HepG2 (cell line): Measurements from ENCODE around the gene MPZ. TPM values are rescaled to one million over a fixed set of nuclear protein-coding genes. Genes with fewer than 3 reads are reported as not detected.

Experiments
- ATAC-seq: fragments of 200-7000 bp; cut with Tn5 transposase; 3 replicates; pipeline ENCODE4 v1.9.1; 2020; ENCODE audit warnings: mild to moderate bottlenecking, moderate library complexity
- BruUV-seq: library from RNA; stranded (reverse); fragments of 400-500 nt; replicated peaks from 2 replicates; lab custom pipeline; 2021; lab: Mats Ljungman, UMichigan
- CTCF ChIA-PET: fragments of 300-600 bp; formaldehyde crosslinking; extraction: SDS; loops from one replicate; lab custom pipeline; 2021; ENCODE audit warnings: low total read pairs, inconsistent platforms, low intra/inter-chr PET ratio; lab: Yijun Ruan, JAX
- POLR2A ChIA-PET: fragments of 350-600 bp; sonication (Branson Sonifier 250); formaldehyde crosslinking; loops from one replicate; lab custom pipeline; 2020; ENCODE audit warnings: antibody characterized with exemption, inconsistent platforms; lab: Yijun Ruan, JAX
- DNase-seq: peaks from one replicate; pipeline ENCODE4 v3.0.0-alpha.2; 2015; ENCODE audit warnings: low spot score
- FAIRE-seq: peaks from 3 replicates; lab custom pipeline; 2011; peaks lifted over from hg19 to GRCh38; lab: Jason Lieb, UNC
- H2AFZ ChIP-seq: one replicate; pipeline ENCODE4 v1.6.1; 2011; ENCODE audit warnings: low read length, inconsistent platforms
- H3K27ac ChIP-seq: fragments of 300-600 bp; 3 replicates; pipeline ENCODE4 v1.8.0; 2011; ENCODE audit warnings: mixed run types, mild to moderate bottlenecking, mixed read lengths, low read length, inconsistent platforms; ENCODE audit not compliant: insufficient read depth; ENCODE audit errors: extremely low read length
- H3K27me3 ChIP-seq, 2 experiments: fragments of 200-600 bp in 1 of 2; 2 replicates in 1 of 2; 3 replicates in 1 of 2; pipeline versions ENCODE4 v1.6.0 to v1.8.0; 2011; ENCODE audit warnings: low read length in 2 of 2, mild to moderate bottlenecking in 2 of 2, moderate library complexity in 2 of 2, inconsistent platforms in 1 of 2; ENCODE audit not compliant: insufficient read depth in 2 of 2, control insufficient read depth in 1 of 2
- H3K36me3 ChIP-seq, 2 experiments: fragments of 200-600 bp in 1 of 2; replicated peaks in 1 of 2; 2 replicates in 1 of 2; 3 replicates in 1 of 2; pipeline versions ENCODE4 v1.5.1 to v1.8.0; 2011; ENCODE audit warnings: low read length in 2 of 2, inconsistent platforms in 1 of 2; ENCODE audit not compliant: insufficient read depth in 2 of 2, control insufficient read depth in 1 of 2
- H3K4me1 ChIP-seq: 2 replicates; pipeline ENCODE4 v1.5.1; 2012; ENCODE audit warnings: low read length, inconsistent platforms; ENCODE audit not compliant: insufficient read depth
- H3K4me2 ChIP-seq: 2 replicates; pipeline ENCODE4 v1.6.0; 2011; ENCODE audit warnings: low read depth, low read length, inconsistent platforms
- H3K4me3 ChIP-seq, 3 experiments: fragments of 200-600 bp in 1 of 3; sonication (generic), shearing (Covaris generic) in 1 of 3; replicated peaks in 1 of 3; 2 replicates each; pipeline ENCODE4 v1.5.1; 2011 to 2016; ENCODE audit warnings: low read length in 3 of 3, inconsistent platforms in 2 of 3, low read depth in 2 of 3, mild to moderate bottlenecking in 2 of 3, control low read depth in 1 of 3, mixed read lengths in 1 of 3; ENCODE audit not compliant: insufficient read depth in 1 of 3
- H3K79me2 ChIP-seq: one replicate; pipeline ENCODE4 v1.6.1; 2011; ENCODE audit warnings: low read length, inconsistent platforms; ENCODE audit not compliant: insufficient read depth
- H3K9ac ChIP-seq: 2 replicates; pipeline ENCODE4 v1.6.0; 2011; ENCODE audit warnings: mild to moderate bottlenecking, low read depth, low read length, inconsistent platforms; ENCODE audit not compliant: insufficient read depth
- H3K9me3 ChIP-seq: 2 replicates; pipeline ENCODE4 v1.5.1; 2012; ENCODE audit warnings: mild to moderate bottlenecking, low read length
- H4K20me1 ChIP-seq: 2 replicates; pipeline ENCODE4 v1.6.0; 2011; ENCODE audit warnings: inconsistent platforms, mild to moderate bottlenecking, low read length, moderate library complexity; ENCODE audit not compliant: insufficient read depth
- ARNTL ChIP-seq: sonication (generic); formaldehyde crosslinking; IDR thresholded peaks from 2 replicates; pipeline ENCODE4 v1.4.0; 2020; ENCODE audit warnings: mild to moderate bottlenecking, missing genetic modification reagents
- HDAC6 ChIP-seq: fragments of 200-600 bp; sonication (generic); IDR thresholded peaks from 2 replicates; pipeline ENCODE4 v1.7.0; 2017; ENCODE audit warnings: mild to moderate bottlenecking, antibody characterized with exemption, low read length, low read depth
- HOXA3 ChIP-seq: sonication (generic); formaldehyde crosslinking; IDR thresholded peaks from 2 replicates; pipeline ENCODE4 v1.5.0; 2020; ENCODE audit warnings: missing genetic modification reagents
- MAZ ChIP-seq, 2 experiments: sonication (generic) in 1 of 2; formaldehyde crosslinking in 1 of 2; IDR thresholded peaks; 2 replicates each; pipeline versions ENCODE4 v1.5.0 to v1.6.1; 2012 to 2020; ENCODE audit warnings: low read depth in 2 of 2, mild to moderate bottlenecking in 2 of 2, borderline replicate concordance in 1 of 2, improper control_type of control experiment in 1 of 2, low read length in 1 of 2, missing genetic modification reagents in 1 of 2, moderate library complexity in 1 of 2
- MXD1 ChIP-seq: sonication (generic); formaldehyde crosslinking; IDR thresholded peaks from 2 replicates; pipeline ENCODE4 v1.4.0; 2020; ENCODE audit warnings: mild to moderate bottlenecking, missing genetic modification reagents
- POGK ChIP-seq: sonication (generic); formaldehyde crosslinking; conservative IDR thresholded peaks from 2 replicates; pipeline ENCODE4 v1.8.0; 2022; ENCODE audit warnings: mild to moderate bottlenecking, moderate library complexity, missing genetic modification reagents
- RFXAP ChIP-seq: sonication (generic); formaldehyde crosslinking; IDR thresholded peaks from 2 replicates; pipeline ENCODE4 v1.4.0; 2020; ENCODE audit warnings: missing genetic modification reagents, borderline replicate concordance
- RNF2 ChIP-seq: fragments of 450-650 bp; conservative IDR thresholded peaks from 2 replicates; pipeline ENCODE4 v1.6.1; 2016; ENCODE audit warnings: low read depth
- SNAPC2 ChIP-seq: sonication (generic); formaldehyde crosslinking; IDR thresholded peaks from 2 replicates; pipeline ENCODE4 v1.8.1; 2022; ENCODE audit warnings: mild to moderate bottlenecking, missing genetic modification reagents
- ZMAT5 ChIP-seq: sonication (generic); formaldehyde crosslinking; IDR thresholded peaks from 2 replicates; pipeline ENCODE4 v1.5.0; 2020; ENCODE audit warnings: mild to moderate bottlenecking, low read depth, missing genetic modification reagents, borderline replicate concordance
- ZNF143 ChIP-seq: sonication (generic); formaldehyde crosslinking; IDR thresholded peaks from 2 replicates; pipeline ENCODE4 v1.4.0; 2020; ENCODE audit warnings: missing genetic modification reagents
- ZNF282 ChIP-seq: fragments of 450-650 bp; IDR thresholded peaks from 2 replicates; pipeline ENCODE4 v1.6.1; 2018; ENCODE audit not compliant: partially characterized antibody
- ZNF431 ChIP-seq: sonication (generic); formaldehyde crosslinking; IDR thresholded peaks from 2 replicates; pipeline ENCODE4 v1.9.0; 2022; ENCODE audit warnings: missing genetic modification reagents, low read depth, mild to moderate bottlenecking, borderline replicate concordance
- WGBS: methylation state at CpG from one replicate; pipeline ENCODE4 v1.1.6; 2017; ENCODE audit warnings: low lambda C conversion rate; 5-methylcytosine and 5-hydroxymethylcytosine counted together
- in situ Hi-C: cut with HindIII; loops from 2 replicates; pipeline ENCODE4 v1.10.0; 2017; ENCODE audit warnings: low pct_unique_long_range_greater_than_20kb; ENCODE audit not compliant: extremely low pct_ligation_motif_present
- intact Hi-C: fragments of 100-400 bp; cut with micrococcal nuclease; formaldehyde crosslinking; loops from one replicate; pipeline ENCODE4 v1.10.0; 2022; ENCODE audit not compliant: unreplicated experiment
- polyA plus RNA-seq, 8 experiments: library from polyadenylated mRNA; depleted of rRNA in 3 of 8; stranded (reverse) in 7 of 8; unstranded in 1 of 8; fragments of >200 nt; fragmentation: Illumina TruSeq in 4 of 8; extraction: Trizol in 4 of 8; gene quantifications; 2 replicates each; pipeline versions ENCODE4 v1.2.1 to v1.2.3, GENCODE V29; 2011 to 2016; ENCODE audit warnings: low read depth in 4 of 8, missing spikeins in 1 of 8, mixed read lengths in 1 of 8; ENCODE audit not compliant: insufficient read depth in 1 of 8
- total RNA-seq, 5 experiments: library from RNA; depleted of rRNA; stranded (reverse); fragments of >200 nt; fragmentation: Illumina TruSeq; extraction: Trizol; gene quantifications; 2 replicates each; pipeline ENCODE4 v1.2.3, GENCODE V29; 2016; ENCODE audit warnings: low read depth in 1 of 5

MPZ gene
- total and polyA plus RNA-seq, 2 of the 13 experiments (the other 11 are each of a cell fraction or from before 2014, with no cell fraction given) = 18.3 to 24.6 TPM

- Histone ChIP-seq H3K4me1 (peaks cover 34% of the 10 kb centered on the region), H2AFZ (no peak overlapping the region), H3K4me2 (peak overlapping the region; percentile 59), H4K20me1 (no peaks in the 10 kb centered on the region), H3K27ac (no peak overlapping the region), H3K9ac (no peak overlapping the region), H3K36me3 (no peaks in the 10 kb centered on the region), H3K79me2 (no peaks in the 10 kb centered on the region), H3K4me3 (peak overlapping the region in 1 of 3 experiments; percentile 27; a peak in 2 of 6 replicates), H3K9me3 (peaks cover 11% of the 10 kb centered on the region), H3K27me3 (peaks cover 0 to 16% of the 10 kb centered on the region in 2 experiments; a peak in 3 of 5 replicates)
- no TSS peak for BruUV-seq
- in situ Hi-C loops (no loop called here), intact Hi-C loops (no loop called here)
- WGBS = 55% methylated on average over 12 of the region's 12 CpGs
- POLR2A ChIA-PET = interaction anchor here (1.3 kb wide), 1 partner anchor 32 kb away, joined by 3 read pairs; no protein-coding TSS in a partner anchor
- ATAC-seq (peak; percentile 67), FAIRE-seq (no peak), DNase-seq (no peak)
- CTCF ChIA-PET = no interaction called here
- TF ChIP-seq HOXA3 (CRISPR knock-in tag) = no peak
- no peak for TF ChIP-seq ZNF282
- TF ChIP-seq ZNF431 (CRISPR knock-in tag) = no peak
- TF ChIP-seq ZNF143 = no peak
- no peak for TF ChIP-seq HDAC6
- TF ChIP-seq ARNTL (CRISPR knock-in tag) = no peak
- no peak for TF ChIP-seq RFXAP (CRISPR knock-in tag)
- TF ChIP-seq POGK (CRISPR knock-in tag) = no peak
- TF ChIP-seq ZMAT5 (CRISPR knock-in tag) = no peak
- TF ChIP-seq MAZ (IDR thresholded peaks at IDR 0.05; ENCODE audit: borderline replicate concordance, low read depth, low read length) = no peak
- no peak for TF ChIP-seq MAZ (CRISPR knock-in tag; IDR thresholded peaks at IDR 0.05; ENCODE audit: low read depth)
- no peak for TF ChIP-seq RNF2
- no peak for TF ChIP-seq MXD1 (CRISPR knock-in tag)
- no peak for TF ChIP-seq SNAPC2 (CRISPR knock-in tag)
These were observed 48.2 kb downstream of the MPZ start for GRCh38 chr1:161261261-161262235.
